Spleen (tissue), 7 donors: ENCODE data around the gene CDH15.

Experiments used
- CTCF ChIP-seq, 11 experiments: fragments of 200-600 bp in 7 of 11; fragments of 450-650 bp in 4 of 11; sonication (generic) in 4 of 11; IDR thresholded peaks in 8 of 11; conservative IDR thresholded peaks in 3 of 11; 1 replicate in 7 of 11; 2 replicates in 4 of 11; pipeline versions ENCODE4 v1.4.0 to v1.8.0; 2016 to 2021; ENCODE audit warnings: antibody characterized with exemption in 11 of 11, inconsistent platforms in 4 of 11, mild to moderate bottlenecking in 1 of 11
- POLR2A ChIP-seq, 3 donors: fragments of 450-650 bp; IDR thresholded peaks; one replicate each; pipeline ENCODE4 v1.5.1; 2017; ENCODE audit warnings: antibody characterized with exemption in 3 of 3, mild to moderate bottlenecking in 1 of 3
- donor health status: DM: no; HTN: no; CAD: no; lungs with moderate emphysema.
- donor health status: DM: no; HTN: no; CAD: no.
- donor health status: DM: no; HTN: no; CAD: no.

GRCh38 chr16:89137666-89138512, 33.7 kb upstream of the CDH15 start:
- TF ChIP-seq CTCF (IDR thresholded peaks at IDR 0.05 in 8 of 11, conservative IDR thresholded peaks at IDR 0.05 in 3 of 11): no peak
- no peak for TF ChIP-seq POLR2A (IDR thresholded peaks at IDR 0.05)
